ENCODE results near the gene HSD3B7. TPM values are rescaled to one million over a fixed set of nuclear protein-coding genes. Genes with fewer than 3 reads are reported as not detected.
A peak's percentile ranks its signal among the peaks of the same experiment; 100 is the strongest.

HSD3B7 gene
- total RNA-seq, 4 donors from 2014 or later: 13.2 to 20.8 (median 16.0) TPM

DNA sequence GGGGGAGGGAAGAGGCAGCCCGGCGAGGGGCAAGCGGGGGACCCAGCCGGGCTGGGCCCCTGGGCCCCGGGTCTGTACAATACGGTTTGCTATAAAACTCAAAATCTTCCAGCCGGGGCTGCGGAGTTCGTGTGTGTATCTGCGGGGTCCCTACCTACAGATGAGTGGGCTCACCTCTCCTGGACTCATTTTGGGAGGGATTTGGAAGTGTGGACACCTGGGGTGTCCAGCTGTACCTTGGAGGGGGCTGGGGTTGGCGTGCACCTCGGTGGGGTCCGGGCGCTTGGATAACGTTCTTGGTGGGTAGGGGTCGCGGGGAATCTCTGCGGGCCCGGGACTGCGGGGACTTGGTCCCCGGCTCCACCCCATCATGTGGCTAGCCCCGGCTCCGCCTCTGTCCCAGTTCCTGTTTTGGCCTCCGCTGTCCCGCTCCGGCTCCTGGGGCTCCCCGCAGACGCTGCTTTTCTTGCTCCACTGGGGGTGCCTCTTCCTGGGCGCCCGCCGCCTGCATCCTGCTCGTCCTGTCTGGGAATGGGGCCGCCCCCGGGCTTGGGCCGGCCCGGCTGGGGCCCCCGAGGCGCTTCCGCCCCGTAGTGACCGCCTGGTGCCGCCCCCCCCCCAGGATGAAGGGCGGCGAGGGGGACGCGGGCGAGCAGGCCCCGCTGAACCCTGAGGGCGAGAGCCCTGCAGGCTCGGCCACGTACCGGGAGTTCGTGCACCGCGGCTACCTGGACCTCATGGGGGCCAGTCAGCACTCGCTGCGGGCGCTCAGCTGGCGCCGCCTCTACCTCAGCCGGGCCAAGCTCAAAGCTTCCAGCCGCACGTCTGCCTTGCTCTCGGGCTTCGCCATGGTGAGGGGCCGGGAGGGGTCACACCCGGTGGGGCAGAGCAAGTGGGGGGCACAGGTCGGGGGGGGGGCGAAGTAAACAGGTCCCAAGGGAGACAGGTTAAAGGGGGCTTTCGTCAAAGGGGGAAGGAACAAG, 36.0 kb upstream of the HSD3B7 start, which contains the start of gene ORAI3:
Gene ORAI3 (plus strand): TSS at position 402 of the 983 bp plus-strand sequence. CDS start 222 bp downstream, at position 624.
- Histone ChIP-seq H3K27ac (peak within 1 kb of the TSS; percentile 93), H3K9me3 (no peaks in the 10 kb centered on the region), H3K36me3 (peaks cover 16% of the 10 kb centered on the region), H3K27me3 (no peaks in the 10 kb centered on the region), H3K4me3 (peak within 1 kb of the TSS; percentile 93), H3K4me1 (peaks cover 50% of the 10 kb centered on the region)
- peak in 1 of 2 donors; percentile 86 for DNase-seq (ENCODE audit: low spot score in 2 of 2)
- WGBS: 0% methylated on average over 10 of the region's 70 CpGs
- TF ChIP-seq CTCF (IDR thresholded peaks at IDR 0.05) (no peak), POLR2AphosphoS5 (IDR thresholded peaks at IDR 0.05) (peak in 1 of 3 donors; percentile 19), POLR2A (IDR thresholded peaks at IDR 0.05) (peak in 1 of 2 donors; percentile 44), EP300 (IDR thresholded peaks at IDR 0.05) (no peak)

DNA sequence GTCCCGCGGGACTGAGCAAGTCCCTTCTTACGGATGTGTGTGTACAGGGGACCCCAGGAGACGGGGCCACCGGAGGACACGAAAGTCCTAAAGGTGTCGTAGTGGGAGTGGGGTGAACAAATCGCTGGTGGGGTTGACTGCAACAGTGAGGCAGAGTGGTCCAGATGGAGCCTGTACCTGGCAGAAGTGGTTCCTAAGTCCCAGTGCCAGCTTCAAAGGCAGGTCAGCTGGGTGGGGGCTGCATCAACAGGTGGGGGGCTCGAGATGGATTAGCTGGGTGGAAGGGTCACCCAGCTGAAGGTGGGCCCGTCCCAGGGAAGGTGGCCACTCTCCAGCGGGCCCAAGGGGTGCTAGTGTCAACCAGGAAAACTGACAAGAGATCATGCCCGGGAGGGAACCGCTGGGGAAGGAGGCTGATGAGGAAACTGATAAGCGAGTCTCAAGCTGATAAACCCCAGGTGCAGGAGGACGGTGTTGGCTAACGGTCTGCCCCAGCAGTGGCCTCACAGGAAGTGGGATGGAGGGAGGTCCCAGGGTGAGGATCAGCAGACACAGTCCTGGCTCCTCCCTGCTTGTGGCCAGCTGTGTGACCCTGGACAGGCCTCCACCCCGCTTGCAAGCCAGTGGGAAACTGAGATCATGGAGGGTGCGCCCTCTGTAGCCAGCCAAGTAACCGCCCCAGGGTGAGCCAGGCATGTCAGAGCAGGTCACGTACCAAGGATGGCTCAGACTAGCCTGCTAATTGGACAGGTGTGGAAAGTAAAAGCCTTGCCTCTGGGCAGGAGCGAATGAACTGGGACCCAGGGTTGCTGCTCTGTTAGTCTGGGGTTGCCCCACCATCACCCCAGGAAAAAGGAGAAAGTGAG, 35.1 kb upstream of the HSD3B7 start:
- Histone ChIP-seq H3K27ac (peak overlapping the region; percentile 93), H3K36me3 (peaks cover 10% of the 10 kb centered on the region), H3K4me1 (peaks cover 52% of the 10 kb centered on the region), H3K27me3 (no peaks in the 10 kb centered on the region), H3K4me3 (peak overlapping the region; percentile 93), H3K9me3 (no peaks in the 10 kb centered on the region)
- WGBS: 3% methylated on average over 21 of the region's 21 CpGs
- DNase-seq (ENCODE audit: low spot score in 2 of 2): peak; percentile 93 to 94
- TF ChIP-seq POLR2AphosphoS5 (IDR thresholded peaks at IDR 0.05) (peak in 1 of 3 donors; percentile 81), CTCF (IDR thresholded peaks at IDR 0.05) (peak in 1 of 2 donors; percentile 22), EP300 (IDR thresholded peaks at IDR 0.05) (no peak), POLR2A (IDR thresholded peaks at IDR 0.05) (peak in 1 of 2 donors; percentile 15)

DNA sequence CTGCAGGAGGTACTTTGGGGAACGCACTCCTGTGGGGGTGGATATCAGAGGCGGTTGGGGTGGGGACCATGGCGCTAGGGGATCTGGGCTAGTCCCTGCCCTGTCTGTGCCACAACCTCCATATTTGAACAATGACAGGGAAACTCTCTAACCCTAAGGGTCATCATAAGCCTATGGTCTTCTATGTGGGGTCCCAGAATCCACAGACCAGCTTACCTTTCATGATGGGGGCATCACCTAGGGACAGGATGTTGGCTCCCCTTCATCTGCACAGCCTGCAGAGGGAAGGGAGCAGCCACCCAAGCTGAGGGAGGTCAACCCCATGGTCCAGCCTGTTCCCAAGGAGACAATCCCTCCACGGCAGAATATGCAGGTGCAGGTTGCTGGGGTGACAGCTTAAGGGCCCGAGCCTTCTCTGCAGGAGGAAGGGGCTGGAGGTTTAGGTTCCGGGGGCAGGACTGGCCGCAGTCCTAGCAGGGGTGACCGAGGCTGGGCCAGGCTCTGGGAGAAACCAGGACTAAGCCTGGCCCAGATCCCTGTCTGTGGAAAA, 34.4 kb upstream of the HSD3B7 start:
- Histone ChIP-seq H3K27ac (peak overlapping the region; percentile 93), H3K4me3 (peak overlapping the region; percentile 93), H3K36me3 (peaks cover 6% of the 10 kb centered on the region), H3K9me3 (no peaks in the 10 kb centered on the region), H3K4me1 (peaks cover 52% of the 10 kb centered on the region), H3K27me3 (no peaks in the 10 kb centered on the region)
- 25% methylated on average over 3 of the region's 8 CpGs for WGBS
- DNase-seq (ENCODE audit: low spot score in 2 of 2): no peak
- TF ChIP-seq POLR2A (IDR thresholded peaks at IDR 0.05) (no peak), CTCF (IDR thresholded peaks at IDR 0.05) (no peak), POLR2AphosphoS5 (IDR thresholded peaks at IDR 0.05) (no peak), EP300 (IDR thresholded peaks at IDR 0.05) (no peak)

- no peak for TF ChIP-seq POLR2A (IDR thresholded peaks at IDR 0.05)
- Histone ChIP-seq H3K27me3 (no peaks in the 10 kb centered on the region), H3K36me3 (peaks cover 6% of the 10 kb centered on the region), H3K4me3 (no peak overlapping the region), H3K4me1 (peaks cover 52% of the 10 kb centered on the region), H3K9me3 (no peaks in the 10 kb centered on the region), H3K27ac (peak overlapping the region; percentile 93)
- no peak for DNase-seq (ENCODE audit: low spot score in 2 of 2)
- 64% methylated on average over 1 of the region's 1 CpG for WGBS
Measured at GRCh38 chr16:30951193-30951592, 33.8 kb upstream of the HSD3B7 start.

DNA sequence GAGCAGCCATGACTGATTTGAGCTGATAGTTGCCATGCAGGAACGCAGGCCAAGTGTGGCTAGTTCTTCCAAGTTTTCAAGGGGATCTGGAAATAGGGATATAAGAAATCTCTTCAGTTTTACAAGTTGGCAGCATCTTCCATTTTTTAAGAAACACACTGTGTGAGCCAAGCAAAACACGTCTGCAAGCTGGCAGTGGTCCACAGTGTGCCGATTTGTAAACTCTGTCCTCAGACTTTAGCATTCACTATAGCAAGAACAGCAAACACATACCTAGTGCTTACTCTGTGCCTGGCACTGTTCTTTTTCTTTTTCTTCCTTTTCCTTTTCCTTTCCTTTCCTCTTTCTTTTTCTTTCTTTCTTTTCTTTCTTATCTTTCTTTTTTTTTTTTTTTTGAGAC, 33.3 kb upstream of the HSD3B7 start:
- WGBS: 11% methylated on average over 3 of the region's 3 CpGs

More for the DNA sequence above, 33.3 kb upstream of the HSD3B7 start:
- H3K9me3 ChIP-seq: no peaks in the 10 kb centered on the region
- H3K4me1 ChIP-seq: peaks cover 56% of the 10 kb centered on the region
- TF ChIP-seq POLR2A (IDR thresholded peaks at IDR 0.05): no peak
- no peak for TF ChIP-seq EP300 (IDR thresholded peaks at IDR 0.05)
- H3K27ac ChIP-seq: peak overlapping the region; percentile 2
- peak in 1 of 2 donors; percentile 81 for DNase-seq (ENCODE audit: low spot score in 2 of 2)
- no peak overlapping the region for H3K4me3 ChIP-seq
- H3K27me3 ChIP-seq: no peaks in the 10 kb centered on the region
- H3K36me3 ChIP-seq: peaks cover 5% of the 10 kb centered on the region

Data from suprapubic skin (tissue), 4 donors.